A375 (cell line): ENCODE data around the gene ABHD15. TPM values are rescaled to one million over a fixed set of nuclear protein-coding genes. Genes with fewer than 3 reads are reported as not detected.

Source experiments
- total RNA-seq: library from RNA; depleted of rRNA; stranded (reverse); fragments of >200 nt; shearing (Covaris generic); gene quantifications from 2 replicates; pipeline ENCODE4 v1.2.3, GENCODE V29; 2014; rRNA removed

ABHD15 gene
- total RNA-seq = 5.8 and 6.2 TPM in 2 replicates

GRCh38 chr17:29566473-29567303, at the start of gene ABHD15:
TSS of gene ABHD15 (minus strand) at chr17:29567037. CDS start at chr17:29566966, 71 bp downstream.

GRCh38 chr17:29592850-29593551, 26.2 kb upstream of the ABHD15 start, which contains the start of gene ANKRD13B:
TSS of gene ANKRD13B (plus strand) at chr17:29593132. CDS start at chr17:29593622, 490 bp downstream.

GRCh38 chr17:29589524-29590410, 22.9 kb upstream of the ABHD15 start, which contains the start of gene GIT1:
TSS of gene GIT1 (minus strand) at chr17:29589648. CDS start at chr17:29589378, 270 bp downstream.

GRCh38 chr17:29568331-29569244, 1.8 kb upstream of the ABHD15 start, which contains the start of gene TP53I13:
TSS of gene TP53I13 (plus strand) at chr17:29568701. CDS start at chr17:29568759, 58 bp downstream.

Other genes with a start within 250 kb of the ABHD15 start
- gene TAOK1, start 176.7 kb downstream of the ABHD15 start, total RNA-seq = 29.6 and 37.1 TPM in 2 replicates
- gene TP53I13, start 1.7 kb upstream of the ABHD15 start, total RNA-seq = 64.7 and 73.3 TPM in 2 replicates
- gene GIT1, start 22.6 kb upstream of the ABHD15 start, total RNA-seq = 54.1 and 64.7 TPM in 2 replicates
- 22.4 and 24.4 TPM in 2 replicates for gene ANKRD13B, start 26.1 kb upstream of the ABHD15 start, total RNA-seq
- gene CORO6, start 55.9 kb upstream of the ABHD15 start, total RNA-seq = 0.66 and 0.83 TPM in 2 replicates